OCI-LY7 (cell line): Measurements from ENCODE around the gene DIAPH1. TPM values are rescaled to one million over a fixed set of nuclear protein-coding genes. Genes with fewer than 3 reads are reported as not detected.

ENCODE experiments used
- BruUV-seq: library from RNA; stranded (reverse); fragments of 400-500 nt; replicated peaks from 2 replicates; lab custom pipeline; 2021; lab: Mats Ljungman, UMichigan
- CTCF ChIA-PET: fragments of 300-600 bp; sonication (Branson Sonifier 250); formaldehyde crosslinking; loops from one replicate; lab custom pipeline; 2022; ENCODE audit warnings: antibody characterized with exemption; ENCODE audit not compliant: unreplicated experiment; lab: Charles Lee
- POLR2A ChIA-PET: fragments of 300-600 bp; sonication (Branson Sonifier 250); formaldehyde crosslinking; loops from one replicate; lab custom pipeline; 2022; ENCODE audit warnings: antibody characterized with exemption; lab: Charles Lee
- DNase-seq: peaks from one replicate; pipeline ENCODE4 v3.0.0-alpha.2; 2015; ENCODE audit warnings: low spot score
- H2AFZ ChIP-seq: fragments of 200-600 bp; sonication (generic), shearing (Covaris generic); 2 replicates; pipeline ENCODE4 v1.6.1; 2014; ENCODE audit warnings: mild to moderate bottlenecking, antibody characterized with exemption, low read length, moderate library complexity
- H3K27ac ChIP-seq: fragments of 200-600 bp; sonication (generic); 2 replicates; pipeline ENCODE4 v1.5.1; 2014; ENCODE audit warnings: mixed run types, low read depth, mild to moderate bottlenecking, moderate library complexity, low read length, inconsistent platforms; ENCODE audit not compliant: poor library complexity, severe bottlenecking
- H3K36me3 ChIP-seq: fragments of 200-600 bp; sonication (generic); 2 replicates; pipeline ENCODE4 v1.6.1; 2014; ENCODE audit warnings: mild to moderate bottlenecking, antibody characterized with exemption, low read length, moderate library complexity, mixed read lengths; ENCODE audit not compliant: insufficient read depth
- H3K4me1 ChIP-seq: fragments of 200-600 bp; sonication (generic); 2 replicates; pipeline ENCODE4 v1.5.1; 2014; ENCODE audit warnings: mild to moderate bottlenecking, low read length; ENCODE audit not compliant: insufficient read depth, poor library complexity, severe bottlenecking
- H3K4me2 ChIP-seq: fragments of 200-600 bp; sonication (generic); 2 replicates; pipeline ENCODE4 v1.6.1; 2014; ENCODE audit warnings: mild to moderate bottlenecking, low read length
- H3K4me3 ChIP-seq: fragments of 200-600 bp; sonication (generic); 2 replicates; pipeline ENCODE4 v1.5.1; 2014; ENCODE audit warnings: mild to moderate bottlenecking, low read depth, low read length; ENCODE audit not compliant: poor library complexity, severe bottlenecking
- H3K79me2 ChIP-seq: fragments of 200-600 bp; sonication (generic); 2 replicates; pipeline ENCODE4 v1.6.1; 2016; ENCODE audit warnings: low read depth, mild to moderate bottlenecking, low read length, moderate library complexity, mixed read lengths; ENCODE audit not compliant: insufficient read depth
- H3K9me2 ChIP-seq: fragments of 200-600 bp; sonication (generic); 2 replicates; pipeline ENCODE4 v1.6.1; 2016; ENCODE audit warnings: mild to moderate bottlenecking, low read length, mixed read lengths; ENCODE audit not compliant: insufficient read depth
- H3K9me3 ChIP-seq: fragments of 200-600 bp; sonication (generic); 2 replicates; pipeline ENCODE4 v1.6.1; 2014; ENCODE audit warnings: mild to moderate bottlenecking, mixed run types, low read length, mixed read lengths
- H4K20me1 ChIP-seq: fragments of 200-600 bp; sonication (generic); 2 replicates; pipeline ENCODE4 v1.6.1; 2014; ENCODE audit warnings: mild to moderate bottlenecking, antibody characterized with exemption, low read length, moderate library complexity, mixed read lengths; ENCODE audit not compliant: insufficient read depth
- CTCF ChIP-seq: fragments of 200-600 bp; sonication (generic); conservative IDR thresholded peaks from 2 replicates; pipeline ENCODE4 v1.5.1; 2014; ENCODE audit warnings: mild to moderate bottlenecking, antibody characterized with exemption, low read length, moderate library complexity, mixed read lengths
- EZH2phosphoT487 ChIP-seq: fragments of 200-600 bp; sonication (generic); IDR thresholded peaks from 2 replicates; pipeline ENCODE4 v1.6.1; 2018; ENCODE audit warnings: low read depth, borderline replicate concordance, mild to moderate bottlenecking, mixed run types, antibody characterized with exemption, low read length, moderate library complexity, mixed read lengths
- intact Hi-C: fragments of 100-400 bp; cut with micrococcal nuclease; formaldehyde crosslinking; loops from one replicate; pipeline ENCODE4 v1.10.0; 2022; ENCODE audit not compliant: unreplicated experiment
- total RNA-seq, 2 experiments: library from RNA; depleted of rRNA in 1 of 2; stranded (reverse); fragments of >200 nt in 1 of 2; shearing (Covaris generic) in 1 of 2; gene quantifications; 2 replicates each; pipeline ENCODE4 v1.2.3, GENCODE V29; 2014 to 2022

The DIAPH1 gene
- total RNA-seq, 2 experiments from 2014 or later, result 78.8 to 174 TPM

- H3K4me3 ChIP-seq, result peak overlapping the region; percentile 66
- H3K4me2 ChIP-seq, result peak overlapping the region; percentile 85
- peak overlapping the region; percentile 98 for H3K27ac ChIP-seq
- no peaks in the 10 kb centered on the region for H3K9me3 ChIP-seq
- peaks cover 21% of the 10 kb centered on the region; the same call in 1 of the 2 replicates for H3K79me2 ChIP-seq
- H3K9me2 ChIP-seq, result no peaks in the 10 kb centered on the region
- H4K20me1 ChIP-seq, result no peaks in the 10 kb centered on the region
- intact Hi-C loops, result loop anchor here (1.0 to 5.0 kb wide), 3 partner anchors 23 to 107 kb away; partner anchors contain the start of genes HDAC3 and RELL2
- CTCF ChIA-PET, result interaction anchor here (0.8 to 11.2 kb wide), 3 partner anchors 19 to 54 kb away, joined by 3 to 138 read pairs (median 3); no protein-coding TSS in a partner anchor
- no TSS peak for BruUV-seq
- TF ChIP-seq CTCF (no peak), EZH2phosphoT487 (no peak)
- peaks cover 72% of the 10 kb centered on the region for H3K36me3 ChIP-seq
- peaks cover 73% of the 10 kb centered on the region for H3K4me1 ChIP-seq
- no peak overlapping the region for H2AFZ ChIP-seq
- DNase-seq, result peak; percentile 86
- POLR2A ChIA-PET, result interaction anchor here (0.6 to 13.7 kb wide), 6 partner anchors 18 to 100 kb away, joined by 3 to 328 read pairs (median 6); partner anchors contain the start of genes PCDHGA12 and PCDHGC3
These were observed 88.9 kb downstream of the DIAPH1 start for GRCh38 chr5:141529873-141530272.

DNA sequence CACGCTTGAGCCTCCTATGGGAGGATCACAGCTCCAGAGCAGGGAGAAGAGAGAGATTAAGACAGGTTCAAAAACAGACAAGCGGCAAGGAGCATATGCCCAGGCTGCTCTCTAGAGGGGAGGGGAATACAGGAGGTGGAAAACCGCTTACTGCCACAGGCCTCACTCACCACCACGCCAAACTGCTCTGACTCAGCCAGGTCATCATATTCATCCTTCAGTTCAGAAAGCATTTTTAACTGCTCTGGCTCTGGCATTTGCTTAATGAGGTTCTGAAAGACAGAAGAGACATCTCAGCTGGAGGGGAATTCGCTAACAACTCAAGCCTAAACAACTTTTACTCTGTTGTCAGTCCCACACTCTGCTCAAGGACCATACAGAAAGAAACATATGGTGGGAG lies 89.8 kb downstream of the DIAPH1 start:
- intact Hi-C loops, result loop anchor here (1.0 to 5.0 kb wide), 2 partner anchors 22 to 108 kb away; partner anchors contain the start of genes HDAC3 and RELL2
- no TSS peak for BruUV-seq

More for the DNA sequence above, 89.8 kb downstream of the DIAPH1 start:
- no peaks in the 10 kb centered on the region for H4K20me1 ChIP-seq
- peak overlapping the region; percentile 7; the same call in 1 of the 2 replicates for H2AFZ ChIP-seq
- H3K4me3 ChIP-seq, result peak overlapping the region; percentile 66
- peak overlapping the region; percentile 85 for H3K4me2 ChIP-seq
- H3K79me2 ChIP-seq, result peaks cover 21% of the 10 kb centered on the region; the same call in 1 of the 2 replicates
- H3K36me3 ChIP-seq, result peaks cover 72% of the 10 kb centered on the region
- no peaks in the 10 kb centered on the region for H3K9me3 ChIP-seq
- DNase-seq, result peak; percentile 67
- H3K9me2 ChIP-seq, result no peaks in the 10 kb centered on the region
- peaks cover 82% of the 10 kb centered on the region for H3K4me1 ChIP-seq
- ChIA-PET CTCF (interaction anchor here (0.8 to 11.2 kb wide), 6 partner anchors 18 to 53 kb away, joined by 3 to 138 read pairs (median 3); no protein-coding TSS in a partner anchor), POLR2A (interaction anchor here (0.6 to 13.7 kb wide), 11 partner anchors 8 to 54 kb away, joined by 3 to 328 read pairs (median 5); partner anchors contain the start of genes PCDHGC3 and PCDHGC4)
- TF ChIP-seq CTCF (no peak), EZH2phosphoT487 (no peak)
- H3K27ac ChIP-seq, result peak overlapping the region; percentile 98
